GM18517 (cell line): ENCODE results near the gene MMUT.
A peak's percentile ranks its signal among the peaks of the same experiment; 100 is the strongest.
"Not testable (repeated sequence)": the region's sequence is repeated elsewhere in the genome, so short reads cannot be mapped to it uniquely, and the experiment has no call there.

Experiments used
- ATAC-seq: cut with Tn5 transposase; IDR thresholded peaks from one replicate; pipeline ENCODE4 v1.9.1; 2021; ENCODE audit warnings: mild to moderate bottlenecking, moderate library complexity; ENCODE audit not compliant: unreplicated experiment

Gene MMUT

GRCh38 chr6:49462927-49463611, at the start of gene MMUT, which contains the start of gene CENPQ:
MMUT (minus strand) TSS chr6:49463253; CDS start chr6:49459466, 3,787 bp downstream.
CENPQ (plus strand) TSS chr6:49463370; CDS start chr6:49470177, 6,807 bp downstream.
- ATAC-seq, result peak; percentile 96

- no peak for ATAC-seq
Measured at GRCh38 chr6:49509342-49509741, 46.3 kb upstream of the MMUT start.

- ATAC-seq, result no peak
Measured at GRCh38 chr6:49506569-49507111, 43.6 kb upstream of the MMUT start.

GRCh38 chr6:49504666-49505065, 41.6 kb upstream of the MMUT start:
- no peak for ATAC-seq

GRCh38 chr6:49499623-49500022, 36.6 kb upstream of the MMUT start, which contains the start of gene GLYATL3:
GLYATL3 (plus strand) TSS chr6:49499923; CDS start chr6:49511991, 12,068 bp downstream.
- ATAC-seq, result no peak

- ATAC-seq, result no peak
Measured at GRCh38 chr6:49499126-49499525, 36.1 kb upstream of the MMUT start.

- ATAC-seq, result no peak
Measured at GRCh38 chr6:49497304-49497703, 34.3 kb upstream of the MMUT start.

- no peak for ATAC-seq
Measured at GRCh38 chr6:49490633-49491032, 27.6 kb upstream of the MMUT start.

GRCh38 chr6:49483380-49483779, 20.3 kb upstream of the MMUT start:
- not testable (repeated sequence) for ATAC-seq

GRCh38 chr6:49481846-49482245, 18.8 kb upstream of the MMUT start:
- not testable (repeated sequence) for ATAC-seq

- no peak for ATAC-seq
Measured at GRCh38 chr6:49479308-49479970, 16.4 kb upstream of the MMUT start.

GRCh38 chr6:49476564-49476963, 13.5 kb upstream of the MMUT start:
- not testable (repeated sequence) for ATAC-seq

- ATAC-seq, result no peak
Measured at GRCh38 chr6:49468042-49468441, 5.0 kb upstream of the MMUT start.

- ATAC-seq, result no peak
Measured at GRCh38 chr6:49464691-49465090, 1.6 kb upstream of the MMUT start.

GRCh38 chr6:49463612-49463967, 537 bp upstream of the MMUT start:
- no peak for ATAC-seq

- peak; percentile 10 for ATAC-seq
Measured at GRCh38 chr6:49462599-49462926, 490 bp downstream of the MMUT start.

- ATAC-seq, result no peak
Measured at GRCh38 chr6:49462071-49462470, 982 bp downstream of the MMUT start.

GRCh38 chr6:49457771-49458170, 5.3 kb downstream of the MMUT start:
- ATAC-seq, result no peak

GRCh38 chr6:49454787-49455709, 8.0 kb downstream of the MMUT start:
- ATAC-seq, result peak; percentile 66

- ATAC-seq, result no peak
Measured at GRCh38 chr6:49453221-49453620, 9.8 kb downstream of the MMUT start.

- no peak for ATAC-seq
Measured at GRCh38 chr6:49430866-49431265, 32.2 kb downstream of the MMUT start.
